ENCODE results near the gene TTN.
A peak's percentile ranks its signal among the peaks of the same experiment; 100 is the strongest.

TTN gene

GRCh38 chr2:178574789-178575188 is 232.4 kb downstream of the TTN start:
- no peak for TF ChIP-seq CTCF (IDR thresholded peaks at IDR 0.05; ENCODE audit: borderline replicate concordance, control extremely low read depth, extremely low read depth, insufficient read depth, missing control alignments)
- in situ Hi-C loops (cut with MboI; ENCODE audit: low sequenced_read_pairs, unreplicated experiment) = no loop called here
- DNase-seq (ENCODE audit: low spot score) = no peak

GRCh38 chr2:178568227-178568626 is 239.0 kb downstream of the TTN start:
- no peak for TF ChIP-seq CTCF (IDR thresholded peaks at IDR 0.05; ENCODE audit: borderline replicate concordance, control extremely low read depth, extremely low read depth, insufficient read depth, missing control alignments)
- in situ Hi-C loops (cut with MboI; ENCODE audit: low sequenced_read_pairs, unreplicated experiment) = no loop called here
- DNase-seq (ENCODE audit: low spot score) = no peak

GRCh38 chr2:178553047-178553446 is 254.2 kb downstream of the TTN start:
- in situ Hi-C loops (cut with MboI; ENCODE audit: low sequenced_read_pairs, unreplicated experiment) = no loop called here
- no peak for DNase-seq (ENCODE audit: low spot score)
- TF ChIP-seq CTCF (IDR thresholded peaks at IDR 0.05; ENCODE audit: borderline replicate concordance, control extremely low read depth, extremely low read depth, insufficient read depth, missing control alignments) = no peak

GRCh38 chr2:178550352-178550751 is 256.9 kb downstream of the TTN start:
- TF ChIP-seq CTCF (IDR thresholded peaks at IDR 0.05; ENCODE audit: borderline replicate concordance, control extremely low read depth, extremely low read depth, insufficient read depth, missing control alignments) = no peak
- DNase-seq (ENCODE audit: low spot score) = peak; percentile 6
- in situ Hi-C loops (cut with MboI; ENCODE audit: low sequenced_read_pairs, unreplicated experiment) = no loop called here

- in situ Hi-C loops (cut with MboI; ENCODE audit: low sequenced_read_pairs, unreplicated experiment) = no loop called here
- no peak for DNase-seq (ENCODE audit: low spot score)
- no peak for TF ChIP-seq CTCF (IDR thresholded peaks at IDR 0.05; ENCODE audit: borderline replicate concordance, control extremely low read depth, extremely low read depth, insufficient read depth, missing control alignments)
Measured at GRCh38 chr2:178542569-178542968, 264.7 kb downstream of the TTN start.

- no peak for DNase-seq (ENCODE audit: low spot score)
- in situ Hi-C loops (cut with MboI; ENCODE audit: low sequenced_read_pairs, unreplicated experiment) = no loop called here
- TF ChIP-seq CTCF (IDR thresholded peaks at IDR 0.05; ENCODE audit: borderline replicate concordance, control extremely low read depth, extremely low read depth, insufficient read depth, missing control alignments) = no peak
Measured at GRCh38 chr2:178542161-178542560, 265.1 kb downstream of the TTN start.

- DNase-seq (ENCODE audit: low spot score) = no peak
- in situ Hi-C loops (cut with MboI; ENCODE audit: low sequenced_read_pairs, unreplicated experiment) = no loop called here
- TF ChIP-seq CTCF (IDR thresholded peaks at IDR 0.05; ENCODE audit: borderline replicate concordance, control extremely low read depth, extremely low read depth, insufficient read depth, missing control alignments) = no peak
Measured at GRCh38 chr2:178536037-178536436, 271.2 kb downstream of the TTN start.
